ENCODE data around the gene MGP.

The MGP gene

DNA sequence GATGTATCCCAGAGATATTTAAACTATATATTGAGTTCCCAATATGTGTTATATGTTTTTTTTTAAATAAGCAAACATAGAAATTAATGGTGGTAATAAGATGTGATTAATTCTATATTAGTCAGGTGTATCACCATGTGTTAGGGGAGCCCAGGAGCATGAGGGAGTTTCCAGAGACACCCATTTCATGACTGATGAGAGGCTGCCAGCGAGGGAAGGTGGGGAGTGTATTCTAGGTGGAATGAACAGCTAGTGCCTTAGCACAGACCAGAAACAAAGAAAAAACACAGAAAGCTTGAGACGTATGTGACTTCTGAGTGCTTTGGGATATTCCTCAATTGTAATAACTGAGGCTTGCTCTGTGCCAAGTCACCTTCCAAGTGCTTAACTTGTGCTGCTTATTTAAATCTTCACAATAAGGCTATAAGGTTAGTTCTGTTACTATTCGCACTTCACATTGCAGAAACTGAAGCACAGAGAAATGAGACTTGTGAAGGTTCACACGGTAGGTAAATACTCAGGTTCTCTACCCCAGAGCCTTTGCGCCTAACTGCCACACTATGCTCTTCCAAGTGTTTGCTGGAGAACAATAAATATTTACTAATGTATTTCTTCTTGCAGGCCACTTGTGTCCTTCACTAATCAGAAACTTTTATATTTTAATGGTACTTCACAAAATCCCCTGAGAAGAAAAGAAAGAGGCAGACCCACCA lies 17.9 kb upstream of the MGP start:
- peak overlapping the region; percentile 63 for H3K27ac ChIP-seq
- TF ChIP-seq, protein P1, sequence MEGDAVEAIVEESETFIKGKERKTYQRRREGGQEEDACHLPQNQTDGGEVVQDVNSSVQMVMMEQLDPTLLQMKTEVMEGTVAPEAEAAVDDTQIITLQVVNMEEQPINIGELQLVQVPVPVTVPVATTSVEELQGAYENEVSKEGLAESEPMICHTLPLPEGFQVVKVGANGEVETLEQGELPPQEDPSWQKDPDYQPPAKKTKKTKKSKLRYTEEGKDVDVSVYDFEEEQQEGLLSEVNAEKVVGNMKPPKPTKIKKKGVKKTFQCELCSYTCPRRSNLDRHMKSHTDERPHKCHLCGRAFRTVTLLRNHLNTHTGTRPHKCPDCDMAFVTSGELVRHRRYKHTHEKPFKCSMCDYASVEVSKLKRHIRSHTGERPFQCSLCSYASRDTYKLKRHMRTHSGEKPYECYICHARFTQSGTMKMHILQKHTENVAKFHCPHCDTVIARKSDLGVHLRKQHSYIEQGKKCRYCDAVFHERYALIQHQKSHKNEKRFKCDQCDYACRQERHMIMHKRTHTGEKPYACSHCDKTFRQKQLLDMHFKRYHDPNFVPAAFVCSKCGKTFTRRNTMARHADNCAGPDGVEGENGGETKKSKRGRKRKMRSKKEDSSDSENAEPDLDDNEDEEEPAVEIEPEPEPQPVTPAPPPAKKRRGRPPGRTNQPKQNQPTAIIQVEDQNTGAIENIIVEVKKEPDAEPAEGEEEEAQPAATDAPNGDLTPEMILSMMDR (IDR thresholded peaks at IDR 0.05), result no peak
- TF ChIP-seq ZFX (IDR thresholded peaks at IDR 0.05; ENCODE audit: borderline replicate concordance), result no peak

DNA sequence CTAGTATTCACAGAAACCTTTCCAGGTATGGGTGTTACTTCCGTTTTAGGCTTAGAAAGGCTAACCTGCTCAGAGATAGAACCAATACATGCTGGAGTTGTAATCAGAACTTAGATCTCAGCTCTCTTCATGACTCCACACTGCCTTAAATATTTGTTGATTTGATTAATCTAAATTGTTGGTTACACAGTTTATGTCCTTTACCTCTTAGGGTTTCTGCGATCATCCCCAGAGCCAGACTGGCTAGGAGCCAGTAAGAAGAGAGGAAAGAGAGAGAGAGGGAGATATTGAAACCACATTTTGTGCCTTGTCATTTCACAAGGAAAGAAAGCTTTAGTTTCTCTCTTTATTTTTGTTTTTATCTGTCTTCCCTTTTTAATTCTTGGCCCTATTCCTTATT lies 16.8 kb upstream of the MGP start:
- H3K27ac ChIP-seq, result no peak overlapping the region
- no peak for TF ChIP-seq ZFX (IDR thresholded peaks at IDR 0.05; ENCODE audit: borderline replicate concordance)
- TF ChIP-seq, protein P1 (IDR thresholded peaks at IDR 0.05), result no peak

DNA sequence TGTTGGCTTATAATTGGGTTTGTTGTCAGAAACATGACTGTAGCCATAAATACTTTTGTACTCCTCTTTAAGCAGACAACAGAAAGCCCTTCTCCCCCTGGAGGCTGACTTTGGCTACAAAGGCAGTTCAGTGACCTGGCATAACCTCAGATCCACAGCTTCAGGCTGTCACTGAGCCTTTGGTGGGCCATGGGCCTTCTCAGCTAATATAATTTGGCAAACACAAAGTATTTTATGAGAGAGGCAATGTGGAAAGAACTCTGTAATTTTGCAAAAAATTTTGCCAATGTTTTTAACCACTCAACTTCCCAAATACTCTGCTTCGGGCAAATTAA lies 15.5 kb upstream of the MGP start:
- no peak overlapping the region for H3K27ac ChIP-seq
- TF ChIP-seq, protein P1 (IDR thresholded peaks at IDR 0.05), result 0 out of 2 replicates have a peak, but pooled peaks have one; percentile 7
- TF ChIP-seq ZFX (IDR thresholded peaks at IDR 0.05; ENCODE audit: borderline replicate concordance), result no peak

DNA sequence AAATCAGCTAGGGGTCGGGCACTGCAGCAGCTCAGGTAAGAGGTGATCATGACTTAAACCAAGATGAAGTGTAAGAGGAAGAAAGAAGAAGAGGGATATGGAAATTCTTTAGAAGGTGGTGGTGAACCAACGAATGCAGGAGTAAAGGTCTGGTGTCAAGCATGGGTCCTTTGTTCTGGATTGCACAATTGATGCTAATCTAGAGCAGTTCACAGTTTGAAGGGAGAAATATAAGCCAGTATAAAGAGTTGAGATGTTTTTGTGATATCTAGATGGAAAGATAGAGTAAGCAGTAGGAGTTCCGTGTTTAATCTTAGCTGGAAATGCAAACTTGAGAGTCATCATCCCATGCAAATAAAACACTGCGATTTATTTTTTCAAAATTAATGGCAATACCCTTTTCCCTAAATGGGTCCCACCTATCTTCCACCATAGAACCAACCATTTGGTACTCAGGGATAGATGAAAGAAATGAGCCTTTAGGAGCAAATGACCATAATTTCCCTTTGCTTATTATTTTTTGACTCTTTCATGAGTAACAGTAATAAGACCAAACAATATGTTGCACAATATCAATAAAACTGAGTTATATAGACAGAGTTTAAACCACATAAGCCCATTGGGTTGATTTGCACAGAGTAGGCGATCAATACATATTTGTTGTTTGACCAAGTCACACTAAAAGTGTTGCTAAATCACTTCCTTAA lies 15.0 kb upstream of the MGP start:
- TF ChIP-seq, protein P1 (IDR thresholded peaks at IDR 0.05), result no peak
- TF ChIP-seq ZFX (IDR thresholded peaks at IDR 0.05; ENCODE audit: borderline replicate concordance), result no peak
- no peak overlapping the region for H3K27ac ChIP-seq

DNA sequence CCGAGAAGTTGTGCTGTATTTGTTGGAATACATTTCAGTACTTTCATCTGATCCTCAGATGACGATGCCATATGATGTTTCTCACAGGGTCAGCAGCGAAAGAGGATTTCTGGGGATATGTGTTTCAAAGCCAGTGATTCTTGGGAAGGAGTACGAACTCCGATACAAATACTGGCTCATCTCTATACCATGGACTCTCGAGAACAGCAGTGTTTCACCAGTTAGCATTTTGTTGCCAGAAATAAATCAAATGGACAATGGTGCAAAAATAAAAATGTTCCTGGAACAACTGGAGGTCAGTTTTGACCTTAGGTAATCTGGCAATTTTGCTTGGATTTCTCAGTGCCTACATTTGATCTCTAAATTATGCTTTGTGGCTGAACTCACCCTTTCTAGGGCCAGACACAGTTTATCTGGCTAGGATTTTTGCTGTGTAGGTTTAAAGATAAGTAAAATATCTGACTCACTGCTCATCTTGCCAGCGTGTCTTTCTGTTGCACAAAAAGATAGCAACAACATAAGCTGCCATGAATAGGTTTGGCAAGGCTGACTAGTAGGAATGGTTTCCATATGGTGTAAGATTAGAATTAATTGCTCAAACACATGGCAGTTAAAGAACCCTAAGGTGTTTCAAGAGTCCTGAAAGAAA lies 11.0 kb upstream of the MGP start:
- TF ChIP-seq, protein P1 (IDR thresholded peaks at IDR 0.05), result no peak
- no peak for TF ChIP-seq ZFX (IDR thresholded peaks at IDR 0.05; ENCODE audit: borderline replicate concordance)
- no peak overlapping the region for H3K27ac ChIP-seq

DNA sequence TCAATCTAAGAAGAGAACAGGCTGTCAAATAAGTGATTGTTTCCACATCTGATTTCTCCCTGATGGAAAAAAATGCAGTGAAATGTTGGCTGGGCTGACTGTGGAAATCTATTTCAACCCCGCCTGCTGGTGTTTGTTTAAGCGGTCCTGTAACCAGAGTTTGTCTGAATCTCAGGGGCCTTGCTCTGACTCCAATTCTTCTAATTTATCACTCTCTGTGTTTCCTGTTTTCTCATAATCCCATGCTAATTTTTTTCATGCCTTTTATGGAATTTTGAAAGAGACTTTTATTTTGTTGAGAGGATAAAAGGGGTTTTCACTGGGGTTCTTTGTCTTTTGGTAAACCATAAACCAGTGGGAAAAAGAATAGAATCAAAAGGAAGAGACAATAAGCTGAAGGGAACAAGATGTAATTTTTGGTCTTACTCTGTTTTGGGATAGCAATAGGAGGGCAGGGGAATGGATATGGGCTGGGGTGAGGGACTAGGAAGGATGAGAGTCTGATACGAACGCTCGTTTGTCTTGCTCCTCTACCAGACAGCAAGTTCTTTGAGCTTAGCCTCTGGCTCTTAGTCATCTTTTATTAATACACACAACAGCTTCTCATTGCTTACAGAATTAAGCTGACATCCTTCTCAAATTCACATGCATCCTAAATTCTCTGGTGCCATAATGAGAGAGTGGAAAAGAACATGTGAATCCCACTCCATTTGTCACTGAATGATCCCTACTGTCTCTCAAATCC lies 8.0 kb upstream of the MGP start:
- TF ChIP-seq, protein P1 (IDR thresholded peaks at IDR 0.05), result no peak
- TF ChIP-seq ZFX (IDR thresholded peaks at IDR 0.05; ENCODE audit: borderline replicate concordance), result no peak
- H3K27ac ChIP-seq, result no peak overlapping the region

Measured in 22Rv1 (cell line).